Hematopoietic multipotent progenitor cell (in vitro differentiated cells): Measurements from ENCODE around the gene ATXN2. TPM values are rescaled to one million over a fixed set of nuclear protein-coding genes. Genes with fewer than 3 reads are reported as not detected.

ENCODE experiments used
- DNase-seq, 3 donors: peaks; one replicate each; pipeline ENCODE4 v3.0.0-alpha.2; 2011 to 2015; ENCODE audit warnings: low read depth in 2 of 3, low spot score in 2 of 3
- total RNA-seq: library from RNA; depleted of rRNA; stranded (reverse); fragments of >200 nt; gene quantifications from one replicate; pipeline ENCODE4 v1.2.3, GENCODE V29; 2012

Gene ATXN2
- total RNA-seq, 1 donor: 32.3 TPM

DNA sequence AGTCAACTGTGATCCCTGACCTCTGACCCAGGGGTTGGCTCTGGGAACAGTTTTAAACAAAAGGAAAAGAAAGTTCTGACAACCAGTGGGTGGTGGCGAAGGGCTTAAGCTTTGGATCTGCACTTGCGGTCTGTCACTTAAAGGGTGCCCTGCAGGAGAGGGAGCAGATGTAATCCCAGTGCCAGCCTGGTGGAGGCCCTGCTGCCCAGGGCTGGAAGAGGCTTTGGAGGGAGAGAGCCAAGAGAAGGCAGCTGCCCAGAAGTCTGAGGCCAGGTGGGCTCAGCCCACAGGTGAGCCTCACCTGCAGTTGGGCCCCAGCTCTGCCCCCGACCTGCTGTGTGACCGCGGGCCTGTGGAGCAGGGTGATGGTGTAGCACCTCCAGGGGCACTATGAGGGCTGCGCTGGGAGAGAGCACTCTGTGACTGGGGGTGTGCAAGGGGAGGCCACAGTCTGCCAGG is 174.3 kb downstream of the ATXN2 start:
- DNase-seq: no peak

DNA sequence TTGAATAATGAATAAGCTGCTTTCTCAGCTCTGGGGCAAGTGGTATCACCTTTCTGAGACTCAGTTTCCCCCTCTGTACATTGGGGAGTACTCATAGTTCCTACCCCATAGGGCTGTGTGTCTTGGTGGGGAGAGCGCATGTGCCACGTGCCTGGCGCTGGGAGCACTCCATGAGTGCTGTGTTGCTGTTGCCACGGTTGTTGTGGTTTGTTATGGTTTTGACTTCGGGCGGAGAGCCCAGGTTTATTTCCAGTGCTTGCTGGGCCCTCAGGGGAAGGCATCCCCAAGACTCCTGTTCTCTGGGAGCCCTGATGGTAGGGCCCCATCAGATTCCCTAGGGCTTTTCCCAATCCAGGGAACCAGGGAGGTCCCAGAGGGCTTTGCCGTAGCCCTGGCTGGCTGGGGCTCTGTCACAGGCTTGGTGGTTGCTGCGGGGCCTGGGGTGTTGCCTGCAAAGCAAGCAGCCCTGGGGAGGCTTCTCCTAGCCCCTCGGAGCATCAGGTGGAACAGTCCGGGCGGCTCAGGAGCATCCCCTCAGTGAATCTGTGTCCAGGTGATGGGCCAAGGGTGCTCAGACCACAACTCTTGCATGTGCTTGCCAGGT is 174.8 kb downstream of the ATXN2 start:
- peak in 1 of 3 donors; percentile 39 for DNase-seq

DNA sequence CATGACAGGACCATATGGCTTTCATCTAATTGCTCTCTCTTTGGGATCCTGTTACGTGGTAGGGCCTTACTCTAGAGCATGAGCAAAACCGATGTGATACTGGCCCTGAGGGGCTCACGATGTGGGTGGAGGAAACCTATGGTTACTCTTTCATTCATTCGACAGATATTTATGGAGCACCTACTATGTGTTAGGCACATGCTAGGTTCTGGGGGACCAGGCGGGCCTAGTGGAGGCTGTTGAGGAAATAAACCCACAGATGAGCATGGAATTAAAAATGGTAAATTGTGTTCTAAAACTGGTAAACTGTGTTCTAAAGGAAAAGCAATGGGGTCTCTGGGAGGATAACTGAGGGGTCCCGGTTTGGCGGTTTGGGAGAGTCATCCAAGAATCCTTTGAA is 178.6 kb downstream of the ATXN2 start:
- no peak for DNase-seq

DNA sequence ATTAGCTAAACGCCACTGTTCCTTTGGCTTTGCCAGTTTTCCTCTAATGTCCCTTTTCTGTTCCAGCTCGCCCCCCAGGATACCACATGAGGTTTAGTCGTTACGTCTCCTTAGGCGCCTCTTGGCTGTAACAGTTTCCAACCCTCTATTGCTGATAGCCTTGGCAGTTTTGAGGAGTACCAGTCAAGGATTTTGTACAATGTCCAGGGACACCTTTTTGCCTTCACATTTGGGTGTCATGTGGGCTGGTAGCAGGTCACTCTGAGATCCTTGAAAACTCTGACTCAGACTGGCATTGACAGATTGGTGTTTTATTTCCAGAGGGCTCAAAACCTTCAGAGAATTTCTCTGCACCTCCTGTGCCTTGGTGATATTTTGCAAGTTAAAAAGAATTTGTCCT is 179.3 kb downstream of the ATXN2 start:
- DNase-seq: no peak

DNA sequence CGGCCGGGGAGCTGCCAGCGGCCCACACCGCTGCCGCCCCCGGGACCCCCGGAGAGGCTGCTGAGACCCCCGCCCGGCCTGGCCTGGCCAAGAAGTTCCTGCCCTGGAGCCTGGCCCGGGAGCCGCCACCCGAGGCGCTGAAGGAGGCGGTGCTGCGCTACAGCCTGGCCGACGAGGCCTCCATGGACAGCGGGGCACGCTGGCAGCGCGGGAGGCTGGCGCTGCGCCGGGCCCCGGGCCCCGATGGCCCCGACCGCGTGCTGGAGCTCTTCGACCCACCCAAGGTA is 180.6 kb downstream of the ATXN2 start:
- DNase-seq: no peak

DNA sequence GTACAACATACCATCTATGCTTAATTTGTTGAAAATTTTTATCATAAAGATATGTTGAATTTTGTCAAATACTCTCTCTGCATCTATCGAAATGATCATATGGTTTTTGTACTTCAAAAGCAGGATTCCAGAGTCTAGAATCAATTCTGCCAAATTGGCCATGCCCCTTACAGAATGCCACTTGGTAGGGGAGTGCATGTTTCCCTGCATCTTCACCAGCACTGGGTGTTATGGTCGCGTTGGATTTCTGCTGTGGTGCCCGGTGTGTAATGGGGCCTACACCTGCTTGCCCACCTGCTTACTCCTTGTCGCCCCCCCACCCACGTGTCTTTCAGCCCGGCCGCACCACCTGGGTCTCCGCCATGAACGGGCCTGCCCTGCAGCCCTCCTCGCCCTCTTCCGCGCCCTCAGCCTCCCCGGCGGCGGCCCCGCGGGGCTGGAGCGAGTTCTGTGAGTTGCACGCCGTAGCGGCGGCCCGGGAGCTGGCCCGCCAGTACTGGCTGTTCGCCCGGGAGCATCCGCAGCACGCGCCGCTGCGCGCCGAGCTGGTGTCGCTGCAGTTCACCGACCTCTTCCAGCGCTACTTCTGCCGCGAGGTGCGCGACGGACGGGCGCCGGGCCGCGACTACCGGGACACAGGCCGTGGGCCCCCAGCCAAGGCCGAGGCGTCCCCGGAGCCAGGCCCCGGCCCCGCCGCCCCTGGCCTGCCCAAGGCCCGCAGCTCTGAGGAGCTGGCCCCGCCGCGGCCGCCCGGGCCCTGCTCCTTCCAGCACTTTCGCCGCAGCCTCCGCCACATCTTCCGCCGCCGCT is 181.1 kb downstream of the ATXN2 start:
- DNase-seq: no peak

DNA sequence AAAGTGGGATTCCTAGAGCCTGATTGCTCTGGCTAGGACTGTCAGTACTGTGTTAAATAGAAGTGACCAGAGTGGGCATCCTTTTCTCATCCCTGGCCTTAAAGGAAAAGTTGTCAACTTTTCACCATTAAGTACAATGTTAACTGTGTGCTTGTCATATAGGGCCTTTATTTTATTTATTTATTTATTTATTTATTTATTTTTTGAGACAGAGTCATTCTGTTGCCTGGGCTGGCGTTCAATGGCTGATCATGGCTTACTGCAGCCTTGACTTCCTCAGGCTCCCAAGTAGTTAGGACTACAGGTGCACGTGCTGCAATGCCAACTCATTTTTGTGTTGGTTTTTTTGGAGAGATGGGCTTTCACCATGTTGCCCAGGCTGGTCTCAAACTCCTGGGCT is 181.8 kb downstream of the ATXN2 start:
- DNase-seq: no peak

DNA sequence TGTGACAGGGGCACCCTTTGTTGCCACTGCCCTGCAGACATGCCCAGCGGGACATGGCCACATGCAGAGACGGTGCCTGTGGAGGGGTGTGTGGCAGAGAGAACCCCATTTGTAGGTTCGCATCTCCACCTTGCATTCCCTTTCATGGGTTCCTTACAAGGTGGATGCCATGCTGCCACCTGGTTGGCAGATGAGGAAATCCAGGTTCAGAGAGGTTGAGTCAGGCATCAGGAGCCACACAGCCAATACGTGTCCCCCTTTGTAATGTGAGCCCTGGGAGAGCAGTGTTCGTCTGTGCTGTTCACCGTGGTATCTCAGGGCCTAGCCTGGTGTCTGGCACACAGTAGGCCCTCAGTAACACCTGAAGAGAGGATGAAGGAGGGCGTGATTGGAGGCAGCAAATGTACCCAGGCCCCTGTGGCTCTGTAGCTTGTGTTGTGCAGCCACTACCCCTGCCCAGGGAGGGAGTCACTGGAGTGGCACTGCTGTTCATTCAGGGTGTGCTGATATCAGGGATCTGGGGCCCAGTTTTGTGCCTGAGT is 184.3 kb downstream of the ATXN2 start:
- no peak for DNase-seq

DNA sequence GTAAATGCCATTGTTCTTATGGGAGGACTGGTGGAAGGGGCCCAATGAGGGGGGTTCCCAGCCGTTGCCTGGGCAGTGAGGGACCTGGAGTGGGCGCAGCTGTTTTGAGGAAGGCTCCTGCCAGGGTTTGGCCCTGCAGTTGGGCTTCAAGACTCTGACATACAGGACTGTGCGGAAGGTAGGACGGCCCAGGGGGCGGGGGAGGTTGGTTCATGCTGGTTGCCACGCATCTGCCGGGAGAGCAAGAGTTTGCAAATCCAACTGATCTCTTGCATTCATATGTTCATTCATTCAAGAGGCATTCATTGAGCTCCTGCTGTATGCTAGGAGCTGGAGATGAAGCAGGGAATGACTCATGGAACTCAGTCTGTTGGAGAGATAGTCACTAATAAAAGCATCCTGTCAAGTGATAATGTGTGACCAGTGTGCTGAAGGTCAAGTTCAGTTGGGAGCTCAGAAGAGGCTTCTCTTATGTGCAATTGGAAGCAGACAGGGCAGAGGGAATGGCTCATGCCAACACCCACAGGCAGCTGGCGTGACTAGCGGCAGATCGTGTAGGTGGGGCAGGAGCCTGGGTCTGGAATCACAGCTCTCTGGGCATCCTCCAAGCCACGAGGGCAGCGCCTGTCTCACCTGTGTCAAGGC is 185.6 kb downstream of the ATXN2 start:
- DNase-seq: no peak

DNA sequence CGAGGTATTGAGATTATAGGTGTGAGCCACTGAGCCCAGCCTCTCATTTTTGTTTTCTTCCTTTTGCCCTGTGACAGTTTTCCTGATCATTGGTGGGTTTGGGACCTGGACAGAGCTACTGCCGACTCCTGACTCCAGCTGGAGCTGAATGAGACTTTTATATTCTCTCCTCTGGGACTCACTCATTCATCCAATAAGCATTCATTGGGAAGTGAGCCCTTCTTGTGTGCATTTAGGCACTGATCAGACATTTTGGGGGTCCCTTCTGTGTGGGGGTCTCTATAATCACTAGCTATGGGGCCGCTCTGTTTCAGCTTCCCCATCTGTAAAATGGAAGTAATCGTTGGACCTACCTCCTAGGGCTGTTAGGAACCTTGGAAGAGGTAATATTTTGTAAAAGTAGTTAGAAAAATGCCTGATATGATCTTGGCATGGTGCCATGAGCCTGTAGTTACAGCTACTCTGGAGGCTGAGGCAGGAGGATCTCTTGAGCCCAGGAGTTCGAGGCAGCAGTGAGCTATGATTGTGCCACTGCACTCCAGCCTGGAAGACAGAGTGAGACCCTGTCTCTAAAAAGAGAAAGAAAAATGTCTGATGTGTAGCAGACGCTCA is 186.2 kb downstream of the ATXN2 start:
- no peak for DNase-seq

DNA sequence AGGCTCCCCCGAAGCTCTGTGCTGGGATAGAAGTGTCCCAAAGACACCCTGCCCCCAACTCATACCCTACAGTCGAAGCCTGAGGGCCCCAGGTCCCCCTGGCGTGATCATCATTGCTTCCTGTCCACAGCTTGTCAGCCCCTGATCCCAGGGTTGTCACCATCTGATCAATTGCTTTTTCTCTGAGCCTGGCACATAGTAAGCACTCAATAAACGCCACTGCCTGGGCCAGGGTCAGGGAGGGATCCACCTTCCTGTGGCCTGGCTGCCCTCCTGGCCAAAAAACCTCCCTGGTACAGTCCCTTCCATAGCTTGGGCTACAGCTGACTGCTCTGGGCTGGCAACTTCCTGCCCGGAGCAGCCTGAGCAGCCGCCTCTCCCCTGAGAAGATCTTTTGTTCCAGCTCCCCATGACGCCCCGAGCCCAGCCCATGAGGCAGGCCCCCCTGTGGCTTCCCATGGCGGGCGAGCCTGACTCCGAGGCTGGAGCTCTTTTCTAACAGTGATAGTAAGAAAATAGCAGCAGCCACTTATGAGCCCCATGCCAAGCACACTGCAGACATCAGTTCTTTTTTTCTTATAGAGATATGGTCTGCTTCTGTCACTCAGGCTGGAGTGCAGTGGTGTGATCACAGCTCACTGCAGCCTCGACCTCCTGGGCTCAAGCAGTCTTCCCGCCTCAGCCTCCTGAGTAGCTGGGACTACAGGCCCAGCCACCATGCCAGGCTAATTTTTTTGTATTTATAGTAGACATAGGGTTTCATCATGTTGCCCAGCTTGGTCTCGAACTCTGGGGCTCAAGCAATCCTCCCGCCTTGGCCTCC is 186.9 kb downstream of the ATXN2 start:
- DNase-seq: peak in 1 of 3 donors; percentile 45

DNA sequence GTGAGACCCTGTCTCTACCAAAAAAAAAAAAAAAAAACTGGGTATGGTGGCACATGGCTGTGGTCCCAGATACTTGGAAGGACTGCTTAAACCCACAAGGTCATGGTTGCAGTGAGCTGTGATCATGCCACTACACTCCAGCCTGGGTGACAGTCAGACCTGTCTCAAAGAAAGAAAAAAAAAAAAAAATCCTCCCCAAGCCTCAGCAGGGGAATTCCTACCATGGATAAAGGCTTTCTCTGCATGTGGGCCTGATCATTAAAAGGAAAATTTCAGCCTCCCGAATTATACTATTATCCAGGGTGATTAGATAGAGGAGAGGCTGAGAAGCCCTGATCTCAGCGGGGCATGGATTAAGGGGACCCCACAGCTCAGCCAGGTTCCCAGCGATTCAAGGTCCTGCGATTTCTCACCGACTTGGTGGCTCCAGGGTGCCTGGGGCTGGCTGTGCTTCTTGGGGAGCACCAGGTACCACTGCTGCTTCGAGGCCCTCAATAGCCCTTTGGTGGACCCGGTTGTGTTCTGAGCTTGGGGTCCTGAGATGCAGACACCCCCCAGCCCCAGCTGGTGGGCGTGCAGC is 187.8 kb downstream of the ATXN2 start:
- DNase-seq: no peak

DNA sequence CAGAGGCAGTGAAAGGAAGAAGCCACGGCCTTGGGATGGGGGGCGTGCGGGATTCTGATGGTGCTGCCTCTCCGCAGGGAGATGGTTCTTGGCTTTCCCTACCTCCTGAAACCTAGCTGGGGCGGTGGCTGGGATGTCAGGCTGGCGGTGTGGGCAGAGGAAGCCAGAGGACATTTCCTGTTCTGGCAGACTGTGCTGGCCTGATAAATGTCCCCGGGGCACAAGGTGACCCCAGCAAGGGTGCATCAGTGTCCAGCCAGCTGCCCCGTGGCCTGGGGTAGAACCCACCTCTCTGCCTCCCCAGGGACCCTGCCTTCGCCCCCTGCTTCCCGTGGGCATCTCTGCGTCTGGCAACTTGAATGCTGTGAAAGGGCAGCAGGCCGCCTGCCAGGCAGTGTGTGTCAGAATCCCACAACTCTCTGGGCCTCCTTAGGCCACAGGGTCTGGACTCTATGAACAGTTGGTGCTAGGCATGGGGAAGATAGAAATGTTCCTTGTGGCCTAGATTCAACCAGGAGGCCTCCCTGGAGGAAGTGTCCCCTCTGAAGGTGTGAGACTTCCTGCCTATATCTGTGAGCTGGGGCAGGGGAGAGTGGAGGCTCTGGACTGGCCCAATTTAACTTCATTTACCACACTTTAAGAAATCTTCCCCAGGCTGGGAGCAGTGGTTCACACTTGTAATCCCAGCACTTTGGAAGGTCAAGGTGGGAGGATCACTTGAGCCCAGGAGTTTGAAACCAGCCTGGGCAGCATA is 188.5 kb downstream of the ATXN2 start:
- no peak for DNase-seq

DNA sequence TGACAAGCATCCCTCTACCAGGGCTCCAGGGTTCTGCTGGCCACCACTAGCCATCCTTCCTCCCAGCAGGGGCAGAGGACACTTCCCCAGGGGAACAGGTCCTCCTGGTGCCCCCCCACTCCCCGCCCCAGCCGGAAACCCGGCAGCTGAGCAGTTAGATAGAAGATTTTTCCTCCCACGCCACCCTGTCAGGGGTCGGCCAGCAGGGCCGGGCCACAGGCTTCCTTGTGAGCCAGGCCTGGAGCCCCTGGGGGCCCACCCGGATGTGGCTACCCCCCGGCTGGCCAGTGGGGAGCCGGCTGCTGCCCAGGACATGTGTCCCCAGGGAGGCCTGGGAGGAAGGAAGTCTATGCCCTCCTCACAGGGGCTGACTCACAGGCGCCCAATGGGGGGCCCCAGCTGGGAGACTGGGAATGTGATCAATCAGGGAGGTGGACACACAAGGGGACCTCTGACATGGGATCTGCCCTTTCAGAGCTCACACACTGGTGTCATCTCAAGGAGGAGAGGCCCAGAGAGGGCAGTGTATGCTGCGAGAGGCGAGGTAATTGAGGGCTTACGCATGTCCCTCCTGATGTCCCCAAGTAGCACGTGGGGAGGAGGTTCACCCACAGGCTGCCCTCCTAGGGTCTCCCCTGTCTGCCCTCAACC is 189.2 kb downstream of the ATXN2 start:
- peak in 1 of 3 donors; percentile 70 for DNase-seq

DNA sequence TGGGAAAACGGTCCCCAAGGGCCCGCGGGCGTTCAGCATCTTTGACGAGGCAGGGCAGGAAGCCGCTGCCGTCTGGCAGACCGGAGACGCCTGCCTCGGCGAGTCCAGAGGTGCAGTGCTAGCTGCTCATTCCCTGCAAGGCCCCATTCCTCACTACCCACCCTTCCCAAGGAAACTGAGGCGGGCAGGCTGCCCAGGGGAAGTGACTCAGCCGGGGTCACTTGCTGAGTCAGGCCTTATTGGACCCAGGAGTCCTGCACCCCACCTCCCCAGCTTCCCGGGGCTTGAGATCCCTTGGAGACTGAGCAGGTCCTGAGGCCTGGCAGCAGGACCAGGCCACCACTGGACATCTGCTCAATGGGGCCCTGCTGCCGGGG is 189.7 kb downstream of the ATXN2 start:
- DNase-seq: no peak

DNA sequence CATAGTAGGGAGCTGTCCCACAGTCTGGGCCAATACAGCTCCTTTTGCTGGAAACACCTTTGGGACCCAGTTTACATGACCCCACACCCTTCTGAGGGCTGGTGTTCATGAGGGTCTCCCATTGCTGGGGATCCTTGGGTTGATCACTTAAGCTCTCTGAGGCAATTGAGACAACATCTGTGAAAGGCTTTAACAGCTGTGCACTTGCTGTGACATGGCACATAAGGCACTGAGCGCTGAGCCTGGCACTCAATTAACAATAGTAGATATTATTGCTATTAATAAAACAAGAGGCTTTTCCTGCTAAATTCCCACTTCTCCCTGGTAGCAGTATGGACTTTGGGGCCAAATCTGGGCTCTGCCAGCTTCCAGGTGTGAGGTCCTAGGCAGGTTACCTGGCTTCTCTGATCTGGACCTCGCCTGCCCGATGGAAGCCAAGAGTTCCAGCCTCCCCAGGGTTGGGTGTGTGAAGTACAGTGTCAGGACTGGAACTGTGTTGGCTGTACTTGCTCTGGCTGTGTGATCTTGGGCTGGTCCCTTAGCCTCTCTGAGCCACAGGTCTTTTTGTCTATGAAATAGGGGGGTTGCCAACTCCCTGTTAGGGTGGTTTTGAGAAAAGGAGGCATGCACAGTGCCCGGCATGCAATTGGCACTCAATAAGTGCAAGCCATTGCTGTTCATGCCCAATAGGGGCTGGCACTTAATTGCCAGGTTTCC is 190.3 kb downstream of the ATXN2 start:
- DNase-seq: no peak

DNA sequence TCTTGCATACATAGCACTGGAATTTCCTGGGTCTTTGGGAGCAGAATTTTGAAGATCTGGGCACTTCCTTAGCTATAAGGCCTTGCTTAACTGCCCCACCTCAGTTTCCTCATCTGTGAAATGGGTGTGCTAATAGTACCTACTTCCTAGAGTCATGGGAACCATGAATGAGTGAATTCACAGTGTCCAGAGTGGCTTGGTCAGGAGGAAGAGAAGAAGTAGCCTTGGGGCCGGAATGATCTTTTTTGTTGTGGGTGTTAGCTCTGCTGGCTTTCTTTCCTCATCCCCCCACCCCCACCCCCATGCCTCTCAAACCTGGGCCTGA is 191.0 kb downstream of the ATXN2 start:
- no peak for DNase-seq

DNA sequence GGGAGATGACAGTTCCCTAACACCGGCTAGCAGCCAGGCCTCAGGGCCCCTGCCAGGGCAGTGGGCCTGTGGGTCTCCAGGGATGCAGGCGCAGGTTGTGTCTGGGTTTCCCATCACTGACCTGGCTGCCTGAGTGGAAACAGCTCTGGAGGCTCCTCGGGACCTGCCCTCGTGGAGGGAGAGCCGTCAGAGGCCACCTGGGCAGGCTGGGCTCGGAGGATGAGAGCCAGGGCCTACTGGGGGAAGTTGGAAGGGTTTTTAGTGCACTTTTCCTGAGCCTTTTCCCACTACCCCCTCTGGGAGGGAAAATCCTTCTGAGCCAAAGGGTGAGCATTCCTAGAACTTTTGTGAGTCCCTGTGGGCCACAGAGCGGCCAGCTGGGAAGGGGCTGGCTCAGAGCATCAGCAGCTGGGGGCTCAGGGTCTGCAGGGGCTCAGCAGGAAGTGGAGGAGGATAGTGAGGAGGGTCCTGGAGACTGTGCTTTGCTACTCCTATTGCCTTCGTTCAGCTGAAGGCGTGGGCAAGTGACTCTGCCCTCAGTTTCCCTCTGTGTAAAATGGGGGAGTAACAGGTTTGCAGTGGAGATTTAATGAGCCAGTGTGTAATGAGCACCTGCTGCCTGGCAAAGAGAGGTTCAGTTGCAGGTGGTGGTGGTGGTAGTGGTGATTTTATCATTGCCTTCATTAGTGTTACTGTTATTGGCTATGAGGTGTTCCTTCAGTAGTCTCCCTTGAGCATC is 191.6 kb downstream of the ATXN2 start:
- no peak for DNase-seq
